ENCODE results near the gene KAT8. TPM values are rescaled to one million over a fixed set of nuclear protein-coding genes. Genes with fewer than 3 reads are reported as not detected.

The KAT8 gene
- total RNA-seq, 1 donor from 2014 or later: 79.1 TPM

- DNase-seq: no peak
- ATAC-seq: no peak
Observed at GRCh38 chr16:31078597-31079341, 38.7 kb upstream of the KAT8 start.

GRCh38 chr16:31079342-31079944 lies 38.0 kb upstream of the KAT8 start:
- TF ChIP-seq, protein P1, sequence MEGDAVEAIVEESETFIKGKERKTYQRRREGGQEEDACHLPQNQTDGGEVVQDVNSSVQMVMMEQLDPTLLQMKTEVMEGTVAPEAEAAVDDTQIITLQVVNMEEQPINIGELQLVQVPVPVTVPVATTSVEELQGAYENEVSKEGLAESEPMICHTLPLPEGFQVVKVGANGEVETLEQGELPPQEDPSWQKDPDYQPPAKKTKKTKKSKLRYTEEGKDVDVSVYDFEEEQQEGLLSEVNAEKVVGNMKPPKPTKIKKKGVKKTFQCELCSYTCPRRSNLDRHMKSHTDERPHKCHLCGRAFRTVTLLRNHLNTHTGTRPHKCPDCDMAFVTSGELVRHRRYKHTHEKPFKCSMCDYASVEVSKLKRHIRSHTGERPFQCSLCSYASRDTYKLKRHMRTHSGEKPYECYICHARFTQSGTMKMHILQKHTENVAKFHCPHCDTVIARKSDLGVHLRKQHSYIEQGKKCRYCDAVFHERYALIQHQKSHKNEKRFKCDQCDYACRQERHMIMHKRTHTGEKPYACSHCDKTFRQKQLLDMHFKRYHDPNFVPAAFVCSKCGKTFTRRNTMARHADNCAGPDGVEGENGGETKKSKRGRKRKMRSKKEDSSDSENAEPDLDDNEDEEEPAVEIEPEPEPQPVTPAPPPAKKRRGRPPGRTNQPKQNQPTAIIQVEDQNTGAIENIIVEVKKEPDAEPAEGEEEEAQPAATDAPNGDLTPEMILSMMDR (IDR thresholded peaks at IDR 0.05): no peak
- no peaks in the 10 kb centered on the region for H3K27me3 ChIP-seq (ENCODE audit: low read depth)
- H3K27ac ChIP-seq: no peak overlapping the region
- ATAC-seq (no peak), DNase-seq (no peak)
- no peak overlapping the region for H3K4me3 ChIP-seq
- H3K9me3 ChIP-seq: no peaks in the 10 kb centered on the region
- peaks cover 80% of the 10 kb centered on the region for H3K36me3 ChIP-seq
- H3K4me1 ChIP-seq: peaks cover 11% of the 10 kb centered on the region
- intact Hi-C loops (cut with DNase I): no loop called here

More at GRCh38 chr16:31078597-31079341, 38.7 kb upstream of the KAT8 start:
- no peaks in the 10 kb centered on the region for H3K27me3 ChIP-seq (ENCODE audit: low read depth)
- H3K4me3 ChIP-seq: no peak overlapping the region
- TF ChIP-seq, protein P1 (IDR thresholded peaks at IDR 0.05): no peak
- peaks cover 73% of the 10 kb centered on the region for H3K36me3 ChIP-seq
- intact Hi-C loops (cut with DNase I): no loop called here
- no peaks in the 10 kb centered on the region for H3K9me3 ChIP-seq
- H3K27ac ChIP-seq: no peak overlapping the region
- H3K4me1 ChIP-seq: peaks cover 11% of the 10 kb centered on the region

- intact Hi-C loops (cut with DNase I): no loop called here
- H3K27me3 ChIP-seq (ENCODE audit: low read depth): no peaks in the 10 kb centered on the region
- no peak for ATAC-seq
- TF ChIP-seq, protein P1 (IDR thresholded peaks at IDR 0.05): no peak
- H3K4me3 ChIP-seq: no peak overlapping the region
- no peak overlapping the region for H3K27ac ChIP-seq
- DNase-seq: no peak
- H3K9me3 ChIP-seq: no peaks in the 10 kb centered on the region
- peaks cover 6% of the 10 kb centered on the region for H3K4me1 ChIP-seq
- H3K36me3 ChIP-seq: peaks cover 87% of the 10 kb centered on the region
Observed at GRCh38 chr16:31080035-31080629, 37.3 kb upstream of the KAT8 start.

GRCh38 chr16:31080756-31081419 lies 36.6 kb upstream of the KAT8 start:
- no peak for DNase-seq
- Histone ChIP-seq H3K27ac (no peak overlapping the region), H3K36me3 (peaks cover 91% of the 10 kb centered on the region), H3K27me3 (ENCODE audit: low read depth) (no peaks in the 10 kb centered on the region), H3K9me3 (no peaks in the 10 kb centered on the region), H3K4me3 (no peak overlapping the region), H3K4me1 (no peaks in the 10 kb centered on the region)
- TF ChIP-seq, protein P1 (IDR thresholded peaks at IDR 0.05): no peak
- intact Hi-C loops (cut with DNase I): no loop called here
- ATAC-seq: no peak
